ENCODE results near the gene KDM4F. TPM values are rescaled to one million over a fixed set of nuclear protein-coding genes. Genes with fewer than 3 reads are reported as not detected.

KDM4F gene
- polyA plus RNA-seq, 1 donor from 2014 or later = not detected

- H3K4me1 Mint-ChIP-seq = peaks cover 15 to 18% (median 16%) of the 10 kb centered on the region in 3 donors
- no peak overlapping the region for H3K27ac Mint-ChIP-seq
- peak overlapping the region in 1 of 4 donors; percentile 27 for H3K4me3 Mint-ChIP-seq
- H3K9me3 Mint-ChIP-seq = no peaks in the 10 kb centered on the region
- peaks cover 2% of the 10 kb centered on the region for H3K27me3 Mint-ChIP-seq
- H3K36me3 Mint-ChIP-seq = no peaks in the 10 kb centered on the region
Observed at GRCh38 chr11:95074792-95075563, 25.8 kb downstream of the KDM4F start.

GRCh38 chr11:95076416-95076815, 27.2 kb downstream of the KDM4F start:
- Mint-ChIP-seq H3K27me3 (peaks cover 2% of the 10 kb centered on the region), H3K9me3 (no peaks in the 10 kb centered on the region), H3K4me1 (peaks cover 7 to 12% (median 9%) of the 10 kb centered on the region in 3 donors), H3K4me3 (no peak overlapping the region), H3K27ac (no peak overlapping the region), H3K36me3 (no peaks in the 10 kb centered on the region)

GRCh38 chr11:95076981-95077380, 27.8 kb downstream of the KDM4F start:
- no peaks in the 10 kb centered on the region for H3K36me3 Mint-ChIP-seq
- peaks cover 2% of the 10 kb centered on the region for H3K27me3 Mint-ChIP-seq
- H3K27ac Mint-ChIP-seq = no peak overlapping the region
- no peak overlapping the region for H3K4me3 Mint-ChIP-seq
- H3K4me1 Mint-ChIP-seq = peaks cover 4 to 12% (median 4%) of the 10 kb centered on the region in 3 donors
- no peaks in the 10 kb centered on the region for H3K9me3 Mint-ChIP-seq

- Mint-ChIP-seq H3K4me1 (peaks cover 2 to 6% (median 4%) of the 10 kb centered on the region in 3 donors), H3K27ac (no peak overlapping the region), H3K27me3 (peaks cover 2% of the 10 kb centered on the region), H3K36me3 (no peaks in the 10 kb centered on the region), H3K9me3 (no peaks in the 10 kb centered on the region), H3K4me3 (no peak overlapping the region)
Observed at GRCh38 chr11:95078526-95078925, 29.3 kb downstream of the KDM4F start.

GRCh38 chr11:95081010-95081409, 31.8 kb downstream of the KDM4F start:
- Mint-ChIP-seq H3K9me3 (no peaks in the 10 kb centered on the region), H3K27me3 (peaks cover 2% of the 10 kb centered on the region), H3K36me3 (no peaks in the 10 kb centered on the region), H3K4me1 (peaks cover 2 to 6% (median 3%) of the 10 kb centered on the region in 3 donors), H3K4me3 (no peak overlapping the region), H3K27ac (no peak overlapping the region)

GRCh38 chr11:95081412-95081811, 32.2 kb downstream of the KDM4F start:
- no peak overlapping the region for H3K27ac Mint-ChIP-seq
- H3K9me3 Mint-ChIP-seq = no peaks in the 10 kb centered on the region
- H3K36me3 Mint-ChIP-seq = no peaks in the 10 kb centered on the region
- no peak overlapping the region for H3K4me3 Mint-ChIP-seq
- peaks cover 1 to 4% (median 2%) of the 10 kb centered on the region in 3 donors for H3K4me1 Mint-ChIP-seq
- peaks cover 2% of the 10 kb centered on the region for H3K27me3 Mint-ChIP-seq

- Mint-ChIP-seq H3K4me1 (no peaks in the 10 kb centered on the region), H3K36me3 (no peaks in the 10 kb centered on the region), H3K27ac (no peak overlapping the region), H3K27me3 (peaks cover 2% of the 10 kb centered on the region), H3K4me3 (no peak overlapping the region), H3K9me3 (no peaks in the 10 kb centered on the region)
Observed at GRCh38 chr11:95082576-95083001, 33.4 kb downstream of the KDM4F start.

- Mint-ChIP-seq H3K9me3 (no peaks in the 10 kb centered on the region), H3K4me1 (peaks cover 8 to 12% (median 10%) of the 10 kb centered on the region in 3 donors), H3K27me3 (peaks cover 2% of the 10 kb centered on the region), H3K27ac (no peak overlapping the region), H3K36me3 (no peaks in the 10 kb centered on the region), H3K4me3 (no peak overlapping the region)
Observed at GRCh38 chr11:95084509-95084908, 35.3 kb downstream of the KDM4F start.

- Mint-ChIP-seq H3K36me3 (no peaks in the 10 kb centered on the region), H3K4me3 (peak overlapping the region in 1 of 4 donors; percentile 22), H3K4me1 (peaks cover 9 to 12% (median 11%) of the 10 kb centered on the region in 3 donors), H3K27ac (no peak overlapping the region), H3K9me3 (no peaks in the 10 kb centered on the region), H3K27me3 (no peaks in the 10 kb centered on the region)
Observed at GRCh38 chr11:95085117-95085816, 36.0 kb downstream of the KDM4F start.

GRCh38 chr11:95086151-95086550, 36.9 kb downstream of the KDM4F start:
- Mint-ChIP-seq H3K9me3 (no peaks in the 10 kb centered on the region), H3K36me3 (no peaks in the 10 kb centered on the region), H3K4me3 (peak overlapping the region in 1 of 4 donors; percentile 39), H3K4me1 (peaks cover 16 to 18% (median 17%) of the 10 kb centered on the region in 3 donors), H3K27ac (no peak overlapping the region), H3K27me3 (no peaks in the 10 kb centered on the region)

- Mint-ChIP-seq H3K4me3 (peak overlapping the region in 1 of 4 donors; percentile 39), H3K4me1 (peaks cover 24 to 27% (median 25%) of the 10 kb centered on the region in 3 donors), H3K27me3 (no peaks in the 10 kb centered on the region), H3K36me3 (no peaks in the 10 kb centered on the region), H3K27ac (no peak overlapping the region), H3K9me3 (no peaks in the 10 kb centered on the region)
Observed at GRCh38 chr11:95086836-95087570, 37.8 kb downstream of the KDM4F start.

- Mint-ChIP-seq H3K36me3 (no peaks in the 10 kb centered on the region), H3K27me3 (no peaks in the 10 kb centered on the region), H3K4me3 (peak overlapping the region; percentile 91 to 97 (median 93)), H3K4me1 (peaks cover 38 to 45% (median 39%) of the 10 kb centered on the region in 3 donors), H3K27ac (peak overlapping the region; percentile 97 to 98 (median 98)), H3K9me3 (no peaks in the 10 kb centered on the region)
Observed at GRCh38 chr11:95088946-95089619, 39.9 kb downstream of the KDM4F start.

- Mint-ChIP-seq H3K27me3 (no peaks in the 10 kb centered on the region), H3K27ac (peak within 1 kb of the TSS; percentile 97 to 98 (median 98)), H3K4me1 (peaks cover 42 to 51% (median 42%) of the 10 kb centered on the region in 3 donors), H3K4me3 (peak within 1 kb of the TSS; percentile 91 to 97 (median 94)), H3K9me3 (no peaks in the 10 kb centered on the region), H3K36me3 (no peaks in the 10 kb centered on the region)
Observed at GRCh38 chr11:95089620-95090542, 40.7 kb downstream of the KDM4F start, which contains the start of gene ENDOD1. TSS of gene ENDOD1 (plus strand) at chr11:95089846. CDS start at chr11:95089928, 82 bp downstream.

Measured in IgD-negative memory B cell (primary cell).